Activated naive CD4-positive, alpha-beta T cell treated with Interleukin-2 at 50 U/mL for 16 hours (primary cell): ENCODE data around the gene RAD51AP1.
"Not testable (repeated sequence)": the region's sequence is repeated elsewhere in the genome, so short reads cannot be mapped to it uniquely, and the experiment has no call there.

ENCODE experiments used
- DNase-seq: peaks from one replicate; pipeline ENCODE4 v3.0.0-alpha.2; 2020

The RAD51AP1 gene, protein sequence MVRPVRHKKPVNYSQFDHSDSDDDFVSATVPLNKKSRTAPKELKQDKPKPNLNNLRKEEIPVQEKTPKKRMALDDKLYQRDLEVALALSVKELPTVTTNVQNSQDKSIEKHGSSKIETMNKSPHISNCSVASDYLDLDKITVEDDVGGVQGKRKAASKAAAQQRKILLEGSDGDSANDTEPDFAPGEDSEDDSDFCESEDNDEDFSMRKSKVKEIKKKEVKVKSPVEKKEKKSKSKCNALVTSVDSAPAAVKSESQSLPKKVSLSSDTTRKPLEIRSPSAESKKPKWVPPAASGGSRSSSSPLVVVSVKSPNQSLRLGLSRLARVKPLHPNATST

GRCh38 chr12:4538207-4539160 is at the start of gene RAD51AP1:
TSS of gene RAD51AP1 (plus strand) at chr12:4538890. CDS start at chr12:4538940, 50 bp downstream.
- DNase-seq: peak; percentile 94

DNA sequence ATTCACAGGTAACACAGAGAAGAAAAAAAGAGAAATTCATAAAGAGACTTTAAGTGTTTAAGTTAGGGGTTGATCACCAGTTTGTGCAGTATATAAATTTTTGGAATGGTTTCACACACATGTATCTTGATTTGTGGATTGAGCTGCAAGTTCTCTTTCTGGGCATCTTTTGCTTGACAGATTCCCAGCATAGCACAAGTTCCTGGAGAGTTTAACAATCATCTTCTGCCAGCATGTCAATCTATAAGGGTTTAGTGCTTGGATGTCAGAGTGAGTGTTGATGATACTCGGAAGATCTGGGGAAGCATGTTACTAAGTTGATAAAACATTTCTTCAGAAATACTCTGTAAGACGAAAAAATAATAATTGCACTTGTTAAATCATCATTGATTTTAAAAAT is 49.1 kb upstream of the RAD51AP1 start:
- no peak for DNase-seq

GRCh38 chr12:4490973-4491372 is 47.7 kb upstream of the RAD51AP1 start:
- no peak for DNase-seq

GRCh38 chr12:4496145-4496838 is 42.4 kb upstream of the RAD51AP1 start:
- DNase-seq: no peak

- no peak for DNase-seq
Measured at GRCh38 chr12:4499186-4499585, 39.5 kb upstream of the RAD51AP1 start.

DNA sequence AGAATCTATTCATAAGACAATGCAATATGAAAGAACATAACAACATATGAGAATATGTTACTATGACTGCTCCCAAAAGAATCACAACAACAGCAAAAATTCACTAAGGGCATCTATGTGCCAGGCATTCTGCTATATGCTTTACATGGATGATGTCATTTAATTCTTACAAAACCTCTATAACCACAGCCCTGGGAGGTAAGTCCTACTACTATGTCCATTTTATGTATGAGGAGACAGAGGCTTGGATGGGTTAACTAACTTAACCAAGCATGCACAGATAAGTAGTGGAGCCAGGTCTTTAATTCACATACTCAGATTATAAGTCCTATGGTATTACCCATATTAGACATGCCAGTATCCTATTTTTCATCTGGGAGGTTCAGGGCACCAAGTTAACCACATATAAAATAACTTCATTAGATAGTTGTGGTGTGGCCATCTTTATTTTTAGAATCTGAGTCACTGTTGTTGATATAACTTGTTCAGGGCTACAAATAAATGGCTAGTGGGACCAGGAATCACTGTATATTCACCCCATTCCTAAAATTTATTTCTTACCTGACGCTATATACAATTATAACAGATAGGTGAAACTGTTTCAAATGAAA is 33.2 kb upstream of the RAD51AP1 start:
- DNase-seq: no peak

GRCh38 chr12:4506430-4506829 is 32.3 kb upstream of the RAD51AP1 start:
- no peak for DNase-seq

GRCh38 chr12:4506870-4507269 is 31.8 kb upstream of the RAD51AP1 start:
- no peak for DNase-seq

- DNase-seq: not testable (repeated sequence)
Measured at GRCh38 chr12:4508503-4508902, 30.2 kb upstream of the RAD51AP1 start.

DNA sequence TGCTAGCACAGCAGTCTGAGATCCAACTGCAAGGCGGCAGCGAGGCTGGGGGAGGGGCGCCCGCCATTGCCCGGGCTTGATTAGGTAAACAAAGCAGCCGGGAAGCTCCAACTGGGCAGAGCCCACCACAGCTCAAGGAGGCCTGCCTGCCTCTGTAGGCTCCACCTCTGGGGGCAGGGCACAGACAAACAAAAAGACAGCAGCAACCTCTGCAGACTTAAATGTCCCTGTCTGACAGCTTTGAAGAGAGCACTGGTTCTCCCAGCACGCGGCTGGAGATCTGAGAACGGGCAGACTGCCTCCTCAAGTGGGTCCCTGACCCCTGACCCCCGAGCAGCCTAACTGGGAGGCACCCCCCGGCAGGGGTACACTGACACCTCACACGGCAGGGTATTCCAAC is 29.4 kb upstream of the RAD51AP1 start:
- DNase-seq: not testable (repeated sequence)

- DNase-seq: no peak
Measured at GRCh38 chr12:4518106-4518728, 20.5 kb upstream of the RAD51AP1 start.

DNA sequence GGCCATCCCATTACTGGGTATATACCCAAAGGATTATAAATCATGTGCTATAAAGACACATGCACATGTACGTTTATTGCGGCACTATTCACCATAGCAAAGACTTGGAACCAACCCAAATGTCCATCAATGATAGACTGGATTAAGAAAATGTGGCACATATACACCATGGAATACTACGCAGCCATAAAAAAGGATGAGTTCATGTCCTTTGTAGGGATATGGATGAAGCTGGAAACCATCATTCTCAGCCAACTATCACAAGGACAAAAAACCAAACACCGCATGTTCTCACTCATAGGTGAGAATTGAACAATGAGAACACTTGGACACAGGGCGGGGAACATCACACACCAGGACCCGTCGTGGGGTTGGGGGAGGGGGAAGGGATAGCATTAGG is 15.2 kb upstream of the RAD51AP1 start:
- DNase-seq: not testable (repeated sequence)

GRCh38 chr12:4526923-4527546 is 11.7 kb upstream of the RAD51AP1 start:
- no peak for DNase-seq

DNA sequence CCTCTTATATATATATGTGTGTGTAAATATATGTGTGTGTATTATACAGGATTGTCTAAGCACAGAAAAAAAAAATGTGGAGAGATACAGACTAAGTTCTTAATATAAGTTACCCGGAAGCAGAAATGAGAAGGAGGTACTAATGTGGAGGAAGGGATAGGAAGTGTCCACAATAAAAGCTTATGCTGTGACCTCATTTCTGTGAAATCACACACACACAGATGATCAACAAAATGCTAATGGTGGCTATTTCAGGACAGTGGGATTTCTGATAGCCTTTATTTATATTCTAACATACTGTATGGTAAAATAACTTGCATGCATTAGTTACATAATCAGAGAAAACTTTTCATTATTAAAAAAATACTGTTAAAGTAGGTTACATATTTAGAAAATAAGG is 8.5 kb upstream of the RAD51AP1 start:
- no peak for DNase-seq

- DNase-seq: no peak
Measured at GRCh38 chr12:4530982-4531586, 7.6 kb upstream of the RAD51AP1 start.

DNA sequence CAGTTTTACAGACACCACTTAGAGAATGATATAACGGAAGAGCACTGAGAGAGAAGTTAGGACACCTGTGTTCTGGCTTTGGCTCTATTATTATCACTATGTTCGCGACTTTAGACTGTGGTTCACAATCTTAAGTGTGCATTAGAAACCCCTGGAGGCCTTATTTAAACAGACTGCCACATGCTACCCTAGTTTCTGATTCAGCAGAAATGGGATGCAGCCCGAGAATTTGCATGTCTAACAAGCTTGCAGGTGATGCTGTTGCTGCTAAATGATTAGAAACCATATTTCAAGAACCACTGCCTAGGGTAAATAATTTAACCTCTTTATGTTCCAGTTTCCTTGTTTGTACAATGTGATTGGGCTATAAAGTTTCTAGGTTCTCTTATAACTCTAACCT is 3.6 kb upstream of the RAD51AP1 start:
- no peak for DNase-seq

GRCh38 chr12:4535871-4536270 is 2.8 kb upstream of the RAD51AP1 start:
- no peak for DNase-seq

- DNase-seq: no peak
Measured at GRCh38 chr12:4539167-4539870, 629 bp downstream of the RAD51AP1 start.

DNA sequence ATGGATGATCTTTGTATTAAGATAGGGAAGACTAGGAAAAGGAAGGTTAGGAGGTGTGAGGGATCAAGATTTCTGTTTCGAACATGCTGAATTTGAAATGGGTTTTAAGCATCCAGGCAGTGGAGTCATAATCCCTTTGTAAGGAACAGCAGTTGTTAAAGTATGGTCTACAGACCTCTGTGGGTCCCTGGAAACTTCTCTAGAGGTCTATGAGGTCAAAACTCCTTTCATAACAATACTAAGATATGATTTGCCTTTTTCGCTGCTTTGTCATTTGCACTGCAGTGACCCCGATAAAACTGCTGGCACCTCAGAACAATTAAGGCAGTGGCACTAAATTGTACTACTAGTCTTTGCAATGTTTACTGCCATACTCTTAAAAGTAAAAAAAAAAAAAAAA is 1.5 kb downstream of the RAD51AP1 start:
- no peak for DNase-seq

- DNase-seq: no peak
Measured at GRCh38 chr12:4540638-4541037, 1.9 kb downstream of the RAD51AP1 start.

DNA sequence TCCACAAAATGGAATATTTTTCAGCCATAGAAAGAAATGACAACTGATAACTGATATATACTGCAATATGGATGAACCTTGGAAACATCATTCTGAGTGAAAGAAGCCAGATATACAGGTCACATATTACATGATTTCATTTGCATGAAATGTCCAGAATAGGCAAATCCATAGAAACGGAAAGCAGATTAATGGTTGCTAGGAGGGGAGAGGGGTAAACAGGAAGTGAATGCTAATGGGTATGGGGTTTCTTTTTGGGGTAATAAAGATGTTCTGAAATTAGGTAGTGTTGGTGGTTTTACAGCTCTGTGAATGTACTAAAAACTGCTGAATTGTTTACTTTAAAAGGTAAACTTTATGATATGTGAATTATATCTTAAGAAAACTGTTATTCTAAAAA is 6.5 kb downstream of the RAD51AP1 start:
- no peak for DNase-seq
